ENCODE measurements around the gene FBXW5.
A peak's percentile ranks its signal among the peaks of the same experiment; 100 is the strongest.

FBXW5 gene

GRCh38 chr9:136947028-136947891 lies 2.7 kb upstream of the FBXW5 start:
- POLR2A ChIA-PET (ENCODE audit: low non-redundant PET): interaction anchor here (0.6 to 1.4 kb wide), 2 partner anchors 23 to 88 kb away, joined by 3 to 9 read pairs; no protein-coding TSS in a partner anchor
- peak overlapping the region; percentile 89 for H3K27ac ChIP-seq
- TF ChIP-seq CTCF (conservative IDR thresholded peaks at IDR 0.05; ENCODE audit: low read depth): no peak
- CTCF ChIA-PET: interaction anchor here (0.6 to 5.9 kb wide), 14 partner anchors 8 to 830 kb away, joined by 3 to 97 read pairs (median 4); partner anchors contain the start of genes NPDC1 and PAXX
- no peak for DNase-seq (ENCODE audit: low spot score)

- CTCF ChIA-PET: interaction anchor here (0.6 to 5.9 kb wide), 6 partner anchors 50 to 156 kb away, joined by 3 to 97 read pairs (median 6); partner anchors contain the start of gene CLIC3
- TF ChIP-seq CTCF (conservative IDR thresholded peaks at IDR 0.05; ENCODE audit: low read depth): no peak
- POLR2A ChIA-PET (ENCODE audit: low non-redundant PET): interaction anchor here (0.8 kb wide), 1 partner anchor 46 kb away, joined by 3 read pairs; the partner anchor contains the start of gene PAXX
- DNase-seq (ENCODE audit: low spot score): no peak
- peak overlapping the region; percentile 89 for H3K27ac ChIP-seq
Observed at GRCh38 chr9:136946228-136947027, 1.9 kb upstream of the FBXW5 start.

DNA sequence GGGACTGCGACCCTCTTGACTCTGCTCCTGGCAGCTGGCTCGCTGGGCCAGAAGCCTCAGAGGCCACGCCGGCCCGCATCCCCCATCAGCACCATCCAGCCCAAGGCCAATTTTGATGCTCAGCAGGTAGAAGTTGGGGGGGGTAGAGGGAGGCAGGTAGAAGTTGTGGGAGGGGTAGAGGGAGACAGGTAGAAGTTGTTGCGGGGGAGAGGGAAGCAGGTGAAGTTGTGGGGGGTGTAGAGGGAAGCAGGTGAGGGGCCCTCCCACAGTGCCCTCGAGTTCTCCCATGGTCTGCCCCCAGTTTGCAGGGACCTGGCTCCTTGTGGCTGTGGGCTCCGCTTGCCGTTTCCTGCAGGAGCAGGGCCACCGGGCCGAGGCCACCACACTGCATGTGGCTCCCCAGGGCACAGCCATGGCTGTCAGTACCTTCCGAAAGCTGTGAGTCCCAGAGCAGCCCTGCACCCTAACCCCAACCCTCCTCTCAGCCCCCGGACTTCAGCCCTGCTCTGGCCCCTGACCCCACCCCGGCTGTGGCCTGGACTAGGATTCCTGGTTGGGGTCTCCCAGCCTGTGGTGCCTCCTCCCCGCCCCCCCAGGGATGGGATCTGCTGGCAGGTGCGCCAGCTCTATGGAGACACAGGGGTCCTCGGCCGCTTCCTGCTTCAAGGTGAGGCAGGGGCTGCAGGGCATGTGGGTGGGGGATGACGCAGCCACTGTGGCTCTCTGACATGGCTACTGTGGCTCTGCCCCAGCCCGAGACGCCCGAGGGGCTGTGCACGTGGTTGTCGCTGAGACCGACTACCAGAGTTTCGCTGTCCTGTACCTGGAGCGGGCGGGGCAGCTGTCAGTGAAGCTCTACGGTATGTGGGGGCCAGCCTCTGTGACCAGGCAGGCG lies 1.0 kb upstream of the FBXW5 start:
- TF ChIP-seq CTCF (conservative IDR thresholded peaks at IDR 0.05; ENCODE audit: low read depth): no peak
- DNase-seq (ENCODE audit: low spot score): no peak
- CTCF ChIA-PET: interaction anchor here (0.8 to 5.9 kb wide), 3 partner anchors 51 to 91 kb away, joined by 3 to 97 read pairs (median 4); partner anchors contain the start of gene CLIC3
- H3K27ac ChIP-seq: peak overlapping the region; percentile 89
- POLR2A ChIA-PET (ENCODE audit: low non-redundant PET): interaction anchor here (0.8 kb wide), 1 partner anchor 47 kb away, joined by 3 read pairs; the partner anchor contains the start of gene PAXX

GRCh38 chr9:136944212-136944518 lies 373 bp downstream of the FBXW5 start:
- POLR2A ChIA-PET (ENCODE audit: low non-redundant PET): interaction anchor here (0.6 kb wide), 1 partner anchor 188 kb away, joined by 4 read pairs; no protein-coding TSS in a partner anchor
- DNase-seq (ENCODE audit: low spot score): peak; percentile 61
- TF ChIP-seq CTCF (conservative IDR thresholded peaks at IDR 0.05; ENCODE audit: low read depth): no peak
- CTCF ChIA-PET: interaction anchor here (0.6 to 5.9 kb wide), 13 partner anchors 14 to 313 kb away, joined by 3 to 97 read pairs (median 3); partner anchors contain the start of gene LCNL1
- peak overlapping the region; percentile 89 for H3K27ac ChIP-seq

- peak; percentile 76 for DNase-seq (ENCODE audit: low spot score)
- no peak for TF ChIP-seq CTCF (conservative IDR thresholded peaks at IDR 0.05; ENCODE audit: low read depth)
- peak overlapping the region; percentile 89 for H3K27ac ChIP-seq
- ChIA-PET CTCF (interaction anchor here (0.6 to 5.9 kb wide), 16 partner anchors 13 to 313 kb away, joined by 3 to 97 read pairs (median 3); partner anchors contain the start of gene LCNL1), POLR2A (ENCODE audit: low non-redundant PET) (interaction anchor here (0.6 to 0.7 kb wide), 2 partner anchors 13 to 189 kb away, joined by 4 to 6 read pairs; no protein-coding TSS in a partner anchor)
Observed at GRCh38 chr9:136943291-136944211, 987 bp downstream of the FBXW5 start.
